Right renal pelvis (tissue), 4 donors: ENCODE data around the gene ASXL1. TPM values are rescaled to one million over a fixed set of nuclear protein-coding genes. Genes with fewer than 3 reads are reported as not detected.
A peak's percentile ranks its signal among the peaks of the same experiment; 100 is the strongest.
"Not testable (repeated sequence)": the region's sequence is repeated elsewhere in the genome, so short reads cannot be mapped to it uniquely, and the experiment has no call there.

Experiments used
- DNase-seq, 4 donors: peaks; one replicate each; pipeline ENCODE4 v3.0.0-alpha.2; 2013; ENCODE audit warnings: low read depth in 4 of 4, low spot score in 3 of 4, missing footprints in 1 of 4
- polyA plus RNA-seq, 4 donors: library from polyadenylated mRNA; unstranded; fragments of 120-200 nt; gene quantifications; one replicate each; pipeline ENCODE4 v1.2.1, GENCODE V29; 2013; ENCODE audit not compliant: insufficient read length in 4 of 4

ASXL1 gene
- 10 to 100 TPM; 56.0 to 67.9 (median 64.0) TPM for polyA plus RNA-seq

GRCh38 chr20:32357869-32358631 is at the start of gene ASXL1:
ASXL1 (plus strand) TSS chr20:32358331; CDS start chr20:32358776, 445 bp downstream.
- peak; percentile 96 to 98 (median 98) for DNase-seq

DNA sequence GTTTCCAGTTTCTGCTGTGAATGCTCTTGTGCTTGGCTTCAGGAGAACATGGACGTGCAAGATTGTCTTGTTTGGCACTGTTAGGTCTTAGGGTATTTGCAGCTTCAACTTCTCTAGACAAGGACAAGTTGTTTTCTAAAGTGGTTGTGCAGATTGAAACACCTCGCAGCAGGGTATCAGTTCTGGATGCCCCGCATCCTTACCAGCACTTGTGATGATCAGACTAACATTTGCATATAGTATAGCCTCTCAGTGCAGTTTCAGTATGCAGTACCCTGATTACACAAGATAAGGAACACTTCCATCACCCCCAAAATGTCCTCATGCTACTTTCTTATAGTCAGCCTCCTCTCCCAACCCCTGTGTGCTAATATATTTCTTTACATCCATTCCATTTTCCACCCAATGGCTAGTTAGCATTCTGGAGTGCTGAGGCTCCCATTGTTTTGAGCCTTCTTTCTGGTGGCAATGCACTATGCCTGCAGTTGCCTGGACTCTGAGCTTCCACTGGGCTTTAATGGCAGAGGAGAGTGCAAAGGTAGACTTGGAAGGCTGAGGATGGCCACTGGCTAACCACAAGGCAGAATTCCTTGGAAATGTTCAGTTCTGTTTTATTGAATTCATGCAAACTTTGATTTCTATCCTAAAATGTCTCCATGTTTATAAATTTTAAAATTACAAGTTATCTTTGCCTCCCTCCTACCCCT is 45.3 kb upstream of the ASXL1 start:
- DNase-seq, result no peak

GRCh38 chr20:32314768-32315167 is 43.4 kb upstream of the ASXL1 start:
- no peak for DNase-seq

- no peak for DNase-seq
Observed at GRCh38 chr20:32315399-32315798, 42.7 kb upstream of the ASXL1 start.

- DNase-seq, result no peak
Observed at GRCh38 chr20:32315891-32316290, 42.2 kb upstream of the ASXL1 start.

- no peak for DNase-seq
Observed at GRCh38 chr20:32316667-32317066, 41.5 kb upstream of the ASXL1 start.

DNA sequence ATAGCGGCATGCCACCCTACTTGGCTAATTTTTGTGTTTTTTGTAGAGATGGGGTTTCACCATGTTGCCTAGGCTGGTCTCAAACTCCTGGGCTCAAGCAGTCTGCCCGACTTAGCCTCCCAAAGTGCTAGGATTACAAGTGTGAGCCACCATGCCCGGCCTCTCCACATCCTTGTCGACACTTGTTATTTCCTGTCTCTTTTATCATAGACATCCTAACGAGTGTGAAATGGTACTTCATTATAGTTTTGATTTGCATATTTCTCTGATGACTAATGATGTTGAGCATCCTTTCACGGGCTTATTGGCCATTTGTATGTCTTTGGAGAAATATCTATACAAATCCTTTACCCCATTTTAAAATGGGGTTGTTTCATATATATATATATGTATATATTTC is 39.0 kb upstream of the ASXL1 start:
- DNase-seq, result no peak

DNA sequence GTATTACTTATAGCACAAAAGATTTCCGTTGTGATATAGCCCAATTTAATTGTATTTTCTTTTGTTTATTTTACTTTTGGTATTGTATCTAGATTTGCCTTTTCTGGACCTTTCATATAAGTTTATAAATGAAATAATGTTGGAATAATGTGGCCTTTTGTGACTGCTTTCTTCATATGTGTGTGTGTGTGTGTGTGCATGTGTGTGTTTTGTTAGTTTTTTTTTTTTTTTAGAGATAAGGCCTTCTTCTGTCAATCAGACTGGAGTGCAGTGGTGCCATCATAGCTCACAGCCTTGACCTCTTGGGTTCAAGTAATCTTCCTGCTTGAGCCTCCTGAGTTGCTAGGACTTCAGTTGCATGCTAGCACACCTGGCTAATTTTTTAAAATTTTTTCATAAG is 37.8 kb upstream of the ASXL1 start:
- no peak for DNase-seq

DNA sequence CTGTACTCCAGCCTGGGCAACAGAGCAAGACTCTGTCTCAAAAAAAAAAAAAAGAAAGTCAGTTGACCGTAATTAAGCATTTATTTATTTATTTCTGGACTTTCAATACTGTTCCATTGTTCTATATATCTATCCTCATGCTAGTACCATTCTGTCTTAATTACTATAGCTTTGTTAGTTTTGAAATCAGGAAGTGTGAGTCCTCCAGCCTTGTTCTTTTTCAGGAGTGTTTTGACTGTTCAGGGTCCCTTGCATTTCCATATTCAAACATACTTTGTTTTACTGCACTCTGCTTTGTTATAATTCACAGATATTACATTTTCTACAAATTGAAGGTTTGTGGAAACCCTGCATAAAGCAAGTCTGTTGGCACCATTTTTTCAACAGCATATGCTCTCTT is 36.7 kb upstream of the ASXL1 start:
- no peak for DNase-seq

DNA sequence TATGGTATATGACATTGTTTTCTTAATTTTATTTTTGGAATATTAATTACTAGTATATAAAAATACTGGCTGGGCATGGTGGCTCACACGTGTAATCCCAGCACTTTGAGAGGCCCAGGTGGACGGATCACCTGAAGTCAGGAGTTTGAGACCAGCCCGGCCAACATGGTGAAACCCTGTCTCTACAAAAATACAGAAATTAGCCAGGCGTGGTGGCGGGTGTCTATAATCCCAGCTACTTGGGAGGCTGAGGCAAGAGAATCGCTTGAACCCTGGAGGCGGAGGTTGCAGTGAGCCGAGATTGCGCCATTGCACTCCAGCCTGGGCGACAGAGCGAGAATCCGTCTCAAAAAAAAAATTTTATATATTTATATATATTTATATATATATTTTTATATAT is 35.9 kb upstream of the ASXL1 start:
- DNase-seq, result not testable (repeated sequence)

DNA sequence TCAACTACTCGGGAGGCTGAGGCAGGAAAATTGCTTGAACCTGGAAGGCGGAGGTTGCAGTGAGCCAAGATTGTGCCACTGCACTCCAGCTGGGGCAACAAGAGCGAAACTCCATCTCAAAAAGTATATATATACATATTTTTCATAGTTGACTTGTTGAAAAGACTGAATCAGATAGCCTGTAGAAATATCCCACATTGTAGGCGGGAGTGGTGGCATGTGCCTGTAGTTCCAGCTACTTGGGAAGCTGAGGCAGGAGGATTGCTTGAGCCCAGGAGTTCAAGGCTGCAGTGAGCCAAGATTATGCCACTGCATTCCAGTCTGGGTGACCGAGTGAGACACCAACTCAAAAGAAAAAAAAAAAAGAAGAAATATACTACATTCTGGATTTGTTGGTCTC is 34.4 kb upstream of the ASXL1 start:
- not testable (repeated sequence) for DNase-seq

- DNase-seq, result no peak
Observed at GRCh38 chr20:32325706-32326503, 32.2 kb upstream of the ASXL1 start.

DNA sequence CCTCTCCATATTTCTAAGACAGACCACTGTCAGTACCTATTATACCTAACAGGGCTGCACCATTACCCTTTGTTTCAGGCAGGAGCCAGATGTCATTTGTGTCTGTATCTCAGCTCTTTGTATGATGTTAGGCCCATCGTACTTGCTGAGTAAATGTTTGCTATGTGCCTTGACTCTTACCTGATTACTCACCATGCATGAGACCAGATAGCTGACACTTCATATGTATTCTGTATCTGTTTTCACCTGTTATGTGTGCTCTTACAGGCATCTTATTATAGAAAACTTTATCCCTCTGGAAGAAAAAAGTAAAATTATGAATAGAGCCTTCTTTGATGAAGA is 31.7 kb upstream of the ASXL1 start:
- DNase-seq, result no peak

GRCh38 chr20:32327087-32327681 is 30.9 kb upstream of the ASXL1 start:
- DNase-seq, result no peak

DNA sequence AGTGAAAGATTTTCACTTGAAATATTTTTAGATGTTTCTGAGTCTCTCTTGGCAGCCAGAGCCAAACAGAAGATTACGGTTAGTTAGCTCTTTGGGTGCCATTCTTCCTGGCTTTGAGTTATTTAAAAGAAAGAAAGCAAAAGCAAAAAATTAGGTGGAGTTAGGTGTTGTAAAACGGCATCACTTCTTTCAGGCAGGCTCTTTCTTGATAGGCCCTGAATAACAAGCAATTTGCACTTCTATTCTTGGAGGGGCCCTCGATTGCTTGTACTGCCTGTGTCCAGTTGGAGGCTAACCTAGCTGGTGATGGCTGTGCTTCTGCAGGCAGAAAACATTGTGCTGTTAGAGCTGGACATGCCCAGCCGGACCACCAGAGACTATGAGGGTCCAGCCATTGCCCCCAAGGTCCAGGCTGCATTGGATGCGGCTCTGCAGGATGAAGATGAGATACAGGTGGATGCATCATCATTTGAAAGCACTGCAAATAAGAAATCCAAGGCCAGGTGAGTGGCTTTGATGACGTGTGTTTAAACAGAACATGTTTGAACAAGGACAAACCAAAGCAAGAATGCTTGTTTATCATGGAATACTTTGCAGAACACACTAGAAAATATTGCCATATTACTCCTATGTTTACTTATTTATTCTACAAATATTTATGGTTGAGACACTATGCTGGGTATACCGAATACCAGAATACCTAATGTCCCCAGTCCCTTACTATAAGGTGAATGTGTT is 28.1 kb upstream of the ASXL1 start:
- no peak for DNase-seq

DNA sequence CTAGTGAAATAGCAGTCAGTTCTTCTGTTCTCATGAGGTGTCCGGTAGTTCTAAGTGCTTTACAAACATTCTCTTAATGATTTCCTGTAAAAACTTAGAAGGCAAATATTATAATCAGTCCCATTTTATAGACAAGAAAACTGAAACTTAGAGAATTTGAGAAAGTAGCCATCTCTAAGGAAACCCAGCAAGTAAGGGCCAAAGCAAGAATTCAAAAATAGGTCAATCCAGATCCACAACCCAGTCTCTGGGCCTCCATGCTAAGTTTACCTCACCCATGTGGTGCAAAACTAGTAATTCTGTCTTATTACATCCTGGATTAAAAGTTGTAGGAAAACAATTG is 27.6 kb upstream of the ASXL1 start:
- DNase-seq, result no peak

DNA sequence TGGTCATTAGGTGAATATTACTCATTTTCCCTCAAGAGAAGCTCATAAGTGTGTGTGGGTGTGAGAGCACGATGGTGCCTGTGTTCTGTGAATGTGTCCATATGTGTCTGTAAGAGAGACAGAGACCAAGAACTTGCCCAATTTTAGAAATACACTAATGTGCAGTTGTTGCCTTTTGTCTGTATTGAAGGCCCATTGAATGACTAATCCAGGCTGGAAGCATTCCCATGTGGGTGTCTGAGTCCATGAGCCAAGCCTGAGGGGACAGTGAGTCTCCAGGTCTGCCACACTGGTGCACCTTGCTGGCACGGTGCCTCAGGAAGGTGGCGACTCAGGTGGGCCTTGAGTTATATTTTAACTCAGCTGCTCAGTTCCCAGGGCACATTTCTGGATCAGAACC is 25.5 kb upstream of the ASXL1 start:
- no peak for DNase-seq

DNA sequence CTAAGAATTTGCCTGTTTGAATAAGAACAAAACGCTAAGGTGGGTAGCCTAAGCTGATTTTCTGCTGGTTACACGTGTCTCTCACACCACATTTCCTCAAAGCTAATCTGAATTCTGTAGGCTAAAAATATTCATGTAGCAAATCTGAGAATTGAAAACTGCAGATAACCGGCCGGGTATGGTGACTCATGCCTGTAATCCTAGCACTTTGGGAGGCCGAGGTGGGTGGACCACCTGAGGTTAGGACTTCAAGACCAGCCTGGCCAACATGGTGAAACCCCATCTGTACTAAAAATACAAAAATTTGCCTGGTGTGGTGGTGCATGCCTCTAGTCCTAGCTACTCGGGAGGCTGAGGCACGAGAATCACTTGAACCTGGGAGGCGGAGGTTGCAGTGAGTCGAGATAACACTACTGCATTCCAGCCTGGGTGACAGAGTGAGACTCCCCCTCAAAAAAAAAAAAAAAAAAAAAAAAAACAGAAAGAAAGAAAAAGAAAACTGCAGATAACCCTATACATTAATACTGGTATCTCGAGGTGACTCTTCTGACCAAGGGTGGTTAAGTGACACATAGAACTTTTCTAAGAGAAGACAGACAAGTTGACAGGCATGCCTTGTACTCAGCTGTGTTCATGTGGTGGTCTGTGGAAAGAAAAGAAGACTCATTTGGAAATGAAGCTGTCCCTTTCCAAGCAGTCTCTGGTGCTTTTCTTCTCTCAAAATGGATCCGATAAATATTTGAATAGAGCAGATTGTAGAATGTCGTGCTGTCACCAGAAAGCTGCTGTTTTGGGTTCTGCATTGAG is 24.7 kb upstream of the ASXL1 start:
- DNase-seq, result no peak

DNA sequence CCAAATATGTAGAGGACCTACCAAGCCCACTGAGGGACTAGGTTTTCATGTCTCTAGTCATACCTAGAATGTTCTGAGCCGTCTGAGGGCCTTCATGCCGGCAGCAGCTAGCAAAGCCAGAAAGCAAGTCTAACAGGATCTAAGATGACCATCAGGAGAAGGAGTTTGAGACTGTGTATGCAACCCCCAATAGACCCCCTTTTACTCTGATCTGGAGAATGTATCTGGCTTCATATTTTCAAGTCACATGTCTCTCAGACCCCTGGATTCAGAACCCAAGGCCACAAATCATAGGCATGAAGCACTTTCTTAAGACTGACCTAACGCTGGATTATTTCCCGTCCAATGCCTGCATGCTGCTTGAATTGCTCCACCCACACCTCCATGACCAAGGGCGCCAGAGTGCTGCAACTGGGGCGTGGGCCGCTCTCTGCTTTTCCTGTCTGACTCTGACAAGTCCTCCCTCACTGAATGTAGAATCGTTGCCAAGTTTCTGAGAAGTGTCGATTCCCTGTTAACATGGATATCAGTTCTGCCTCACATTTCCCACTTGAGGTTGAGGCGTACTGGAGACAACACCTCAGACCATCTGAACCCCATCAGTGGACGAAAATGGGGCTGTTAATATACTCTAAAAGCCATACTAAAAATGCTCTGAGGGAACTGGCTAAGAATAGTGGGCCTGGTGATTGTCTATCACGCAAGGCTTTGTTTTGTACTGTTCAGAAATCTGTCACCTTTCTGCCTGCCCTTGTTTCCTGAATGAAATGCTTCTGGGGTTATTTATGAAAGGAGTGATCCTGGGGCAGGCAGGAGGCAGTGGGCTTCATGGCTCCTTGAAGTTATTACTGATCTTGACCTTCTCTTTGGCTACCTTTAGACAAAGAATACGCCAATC is 23.9 kb upstream of the ASXL1 start:
- DNase-seq, result no peak
